NCI-H187 (cell line): ENCODE results near the gene MAPK4.

ENCODE experiments used
- DNase-seq, 2 experiments: peaks; one replicate each; lab custom pipeline; 2025; lab: John Stamatoyannopoulos, UW

The MAPK4 gene

DNA sequence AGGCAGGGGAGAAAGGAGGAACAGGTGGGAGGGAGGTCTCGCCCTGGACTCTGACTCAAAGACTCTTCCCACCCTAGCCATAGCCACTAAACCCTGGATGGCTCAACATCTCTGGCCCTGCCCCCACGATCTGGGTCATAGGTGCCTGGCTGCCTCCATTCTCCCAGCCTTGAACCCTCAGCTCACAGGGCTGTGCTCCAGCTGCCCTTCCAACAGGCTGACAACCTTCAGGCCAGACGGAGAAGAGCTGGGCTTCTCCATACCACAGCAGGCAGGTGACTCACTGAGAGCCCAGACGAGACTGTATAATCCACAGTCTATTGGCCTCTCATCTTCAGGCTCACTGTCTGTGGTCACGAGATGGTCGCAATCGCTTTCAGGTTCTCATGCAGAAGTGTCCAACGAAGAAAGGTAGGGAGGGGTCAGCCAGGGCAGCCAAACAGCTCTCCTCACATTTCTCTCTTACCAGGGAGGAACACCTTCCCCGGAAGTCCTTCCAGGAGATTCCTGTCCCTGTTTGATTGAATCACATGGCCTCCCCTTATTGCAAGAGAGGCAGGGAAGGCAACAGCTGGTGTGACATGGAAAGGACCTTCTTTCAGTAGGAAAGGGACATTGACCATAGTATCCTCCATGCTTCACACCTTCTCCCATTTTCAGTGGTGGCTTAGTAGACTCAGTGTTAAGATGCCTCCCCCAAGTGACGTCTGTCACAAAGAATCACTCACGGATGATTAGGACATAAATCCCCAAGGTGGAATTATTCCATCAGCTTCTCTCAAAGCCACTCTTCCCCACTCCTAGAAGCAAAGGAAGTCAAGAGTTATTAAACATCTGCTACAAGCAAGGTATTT is 159.8 kb downstream of the MAPK4 start:
- no peak for DNase-seq

DNA sequence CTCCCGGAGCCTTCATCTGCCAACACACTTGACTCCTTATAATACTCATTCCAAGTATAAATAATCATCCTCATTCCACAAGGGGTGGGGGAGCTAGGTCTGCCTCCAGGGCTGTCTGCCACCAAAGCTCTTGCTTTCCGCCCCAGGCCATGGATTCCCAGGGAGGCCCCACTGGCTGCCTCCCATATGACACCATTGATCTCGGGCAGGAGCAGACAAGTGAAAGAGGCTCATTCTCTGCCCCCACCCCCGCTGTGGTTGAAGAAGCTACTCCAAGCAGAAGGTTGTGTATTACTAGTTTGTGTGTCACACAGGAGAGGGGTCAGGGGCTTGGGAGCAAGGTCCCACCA is 160.4 kb downstream of the MAPK4 start:
- no peak for DNase-seq

GRCh38 chr18:50721006-50721405 is 161.1 kb downstream of the MAPK4 start:
- DNase-seq = no peak

DNA sequence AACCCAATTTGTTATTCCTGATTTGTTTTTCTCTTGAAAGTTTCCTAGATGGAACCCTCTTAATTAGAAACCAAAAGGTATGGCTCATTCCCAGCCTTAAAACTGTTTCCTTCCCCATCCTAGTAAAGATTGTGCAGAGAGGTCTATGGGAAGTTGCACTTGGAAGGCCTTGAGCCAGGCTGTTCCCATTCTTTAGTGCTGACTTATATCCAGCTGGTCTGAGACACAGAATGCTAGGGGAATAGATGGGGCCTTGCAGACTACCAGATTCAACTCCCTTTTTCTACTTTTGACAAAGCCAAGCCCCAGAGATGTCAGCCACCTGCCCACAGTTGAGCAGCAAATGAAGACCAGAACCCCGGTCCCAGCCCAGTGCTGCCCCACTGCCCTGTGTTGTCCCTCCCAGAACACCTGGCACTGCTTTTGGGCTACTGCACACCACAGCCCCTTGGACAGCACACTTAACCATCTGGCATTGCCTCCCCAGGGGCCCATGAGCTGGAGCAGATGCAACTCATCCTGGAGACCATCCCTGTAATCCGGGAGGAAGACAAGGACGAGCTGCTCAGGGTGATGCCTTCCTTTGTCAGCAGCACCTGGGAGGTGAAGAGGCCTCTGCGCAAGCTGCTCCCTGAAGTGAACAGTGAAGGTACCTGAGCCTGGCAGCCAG is 161.7 kb downstream of the MAPK4 start:
- DNase-seq = no peak

DNA sequence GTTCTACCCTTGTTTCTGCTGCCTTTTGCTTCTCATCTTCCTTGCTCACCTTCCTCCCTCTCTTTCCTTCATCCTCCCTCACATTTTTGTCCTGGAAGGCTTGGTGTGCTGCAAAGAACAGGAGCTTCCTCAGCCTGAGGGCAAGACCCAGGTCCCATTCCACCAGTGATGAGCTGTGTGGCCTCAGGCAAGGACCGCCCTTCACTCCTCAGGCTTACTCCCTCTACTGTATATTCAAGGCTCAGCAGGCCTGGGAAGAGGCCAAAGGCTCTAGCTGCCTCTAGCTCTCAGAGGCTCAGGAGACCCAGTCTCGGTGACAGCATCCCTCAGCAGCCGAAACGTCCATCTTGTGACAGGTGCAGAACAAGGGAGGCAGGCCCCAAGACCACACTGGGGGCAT is 162.4 kb downstream of the MAPK4 start:
- DNase-seq = no peak

DNA sequence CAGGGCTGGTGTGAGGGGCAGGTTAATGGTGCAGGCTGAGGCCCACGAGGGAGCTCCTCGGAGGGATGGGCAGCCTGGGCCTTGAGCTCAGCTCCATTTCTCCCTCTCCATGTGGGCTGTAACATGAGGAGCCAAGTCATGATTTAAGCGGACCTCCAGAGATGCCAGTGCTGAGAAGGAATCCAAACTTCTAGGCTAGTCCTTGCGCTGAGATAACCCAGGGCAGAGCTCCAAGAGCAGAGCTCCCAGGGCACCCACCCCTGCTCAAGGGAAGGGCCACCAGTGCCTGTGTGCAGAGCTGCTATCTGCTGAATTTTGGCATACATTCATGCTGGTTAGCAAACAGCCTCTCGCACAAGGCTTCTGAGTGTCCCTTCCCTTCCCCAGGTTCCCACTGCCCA is 164.9 kb downstream of the MAPK4 start:
- DNase-seq = no peak

DNA sequence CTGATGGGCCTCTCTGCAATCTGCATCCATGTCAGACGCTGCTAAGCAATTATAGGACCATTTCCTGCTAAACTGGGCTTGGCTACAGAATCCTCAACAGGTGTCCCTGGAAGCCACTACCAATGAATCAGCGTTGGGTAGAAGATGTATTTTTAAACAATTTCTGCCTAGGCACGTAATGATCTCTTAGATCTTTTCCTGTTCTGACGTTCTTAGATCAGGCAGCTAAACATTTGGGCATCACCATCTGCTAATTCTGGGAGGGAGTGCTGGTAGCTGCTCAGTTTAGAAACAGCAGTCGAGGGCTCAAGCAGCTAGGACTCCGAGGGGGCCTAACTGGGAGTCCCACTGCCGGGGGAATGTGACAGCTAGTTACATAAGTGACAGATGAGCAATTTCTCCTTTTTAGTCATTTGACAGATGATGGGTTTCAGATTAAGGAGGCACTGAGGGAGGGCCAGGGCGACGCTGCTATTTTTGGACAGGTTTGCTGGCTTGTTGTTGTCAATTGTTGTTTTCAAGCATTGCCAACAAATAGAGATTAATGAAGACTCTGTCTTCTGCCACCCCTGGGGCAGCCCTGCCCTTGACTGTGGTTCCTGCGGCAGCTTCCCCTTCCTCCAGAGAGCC is 167.2 kb downstream of the MAPK4 start:
- no peak for DNase-seq

GRCh38 chr18:50727721-50728471 is 168.0 kb downstream of the MAPK4 start:
- no peak for DNase-seq

DNA sequence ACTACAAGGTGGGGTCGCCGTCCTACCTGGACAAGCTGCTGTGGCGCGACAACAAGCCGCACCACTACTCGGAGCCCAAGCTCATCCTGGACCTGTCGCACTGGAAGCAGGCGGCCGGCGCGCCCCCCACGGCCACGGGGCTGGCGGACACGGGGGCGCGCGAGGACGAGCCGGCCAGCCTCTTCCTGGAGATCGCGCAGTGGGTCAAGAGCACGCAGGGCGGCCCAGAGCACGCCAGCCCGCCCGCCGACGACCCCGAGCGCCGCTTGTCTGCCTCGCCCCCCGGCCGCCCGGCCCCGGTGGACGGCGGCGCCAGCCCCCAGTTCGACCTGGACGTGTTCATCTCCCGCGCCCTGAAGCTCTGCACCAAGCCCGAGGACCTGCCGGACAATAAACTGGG is 169.5 kb downstream of the MAPK4 start:
- no peak for DNase-seq

DNA sequence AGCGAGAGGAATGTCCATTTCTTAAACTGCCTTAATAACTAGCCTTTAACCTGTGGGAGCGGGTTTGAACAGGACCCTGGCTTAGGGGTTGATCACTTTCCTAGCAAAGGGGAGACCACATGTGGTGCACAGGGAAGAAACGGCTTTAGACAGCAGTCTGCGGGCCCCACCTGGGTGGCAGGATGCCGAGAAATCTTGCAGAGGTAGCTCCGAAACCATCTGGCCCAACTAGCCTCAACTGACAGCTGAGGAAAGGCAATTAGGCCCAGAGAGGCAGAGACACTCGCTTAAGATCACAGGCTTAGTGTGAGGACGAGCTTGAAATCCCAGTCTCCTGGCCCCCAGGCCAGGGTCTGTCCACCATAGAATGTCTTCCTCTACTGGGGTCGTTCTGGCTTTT is 170.1 kb downstream of the MAPK4 start:
- DNase-seq = no peak

DNA sequence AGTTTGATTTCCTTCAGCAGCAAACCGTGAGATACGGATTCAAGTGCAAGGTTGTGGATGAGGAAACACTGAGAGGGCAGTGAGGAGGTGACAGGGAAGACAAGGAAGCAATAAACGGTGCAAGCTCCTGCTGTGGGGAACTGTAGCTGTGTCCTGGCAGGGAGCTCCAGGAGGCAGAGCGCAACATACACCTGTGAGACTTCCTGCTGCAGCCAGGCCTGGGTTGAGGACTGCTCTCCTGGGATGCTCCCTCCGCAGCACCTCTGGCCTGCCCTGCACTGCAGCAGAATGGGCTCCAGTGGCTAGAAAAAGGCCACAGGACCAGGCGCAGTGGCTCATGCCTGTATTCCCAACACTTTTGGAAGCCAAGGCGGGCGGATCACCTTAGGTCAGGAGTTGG is 174.5 kb downstream of the MAPK4 start:
- no peak for DNase-seq

- no peak for DNase-seq
Observed at GRCh38 chr18:50734886-50735285, 175.0 kb downstream of the MAPK4 start.

DNA sequence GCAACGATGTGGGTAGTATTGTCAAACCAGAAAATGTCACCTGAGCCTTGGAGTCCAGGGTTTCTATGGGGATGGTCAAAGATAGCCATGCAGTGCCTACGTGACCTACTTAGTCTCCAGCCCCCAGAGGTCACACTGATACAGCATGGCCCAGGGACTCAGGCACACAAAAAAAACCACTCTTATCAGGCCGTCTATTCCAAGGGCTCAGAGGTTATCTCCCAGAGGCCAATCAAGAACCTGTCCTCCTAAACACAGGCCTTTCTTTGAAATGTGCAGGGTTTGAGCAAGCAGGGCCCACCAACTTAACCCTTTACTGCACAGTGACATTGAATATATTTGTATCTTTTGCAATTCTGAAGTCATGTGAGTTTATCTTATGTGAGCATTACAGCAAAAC is 177.2 kb downstream of the MAPK4 start:
- DNase-seq = no peak

DNA sequence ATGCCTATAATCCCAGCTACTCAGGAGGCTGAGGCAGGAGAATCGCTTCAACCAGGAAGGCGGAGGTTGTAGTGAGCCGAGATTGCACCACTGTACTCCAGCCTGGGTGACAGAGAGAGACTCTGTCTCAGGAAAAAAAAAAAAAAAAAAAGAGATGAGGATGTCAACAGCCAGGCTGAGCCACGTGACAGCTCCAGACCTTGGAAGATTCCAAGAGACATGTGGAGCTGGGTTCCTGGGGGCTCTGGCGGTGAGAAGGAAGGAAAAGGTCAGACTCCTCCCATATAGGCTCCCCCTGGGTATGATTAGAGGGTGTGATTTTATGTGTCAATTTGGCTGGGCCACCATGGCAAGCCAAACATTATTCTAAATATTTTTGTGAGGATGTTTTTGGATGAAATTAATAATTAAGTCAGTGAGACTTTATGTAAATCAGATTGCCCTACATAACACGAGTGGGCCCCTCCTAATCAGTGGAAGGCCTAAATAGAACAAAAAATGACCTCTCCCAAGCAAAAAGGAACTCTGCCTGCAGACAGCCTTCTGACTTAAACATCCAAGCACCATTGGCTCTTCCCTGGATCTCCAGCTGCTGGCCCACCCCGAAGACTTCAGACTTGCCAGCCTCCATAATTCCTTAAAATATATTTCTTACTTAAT is 178.3 kb downstream of the MAPK4 start:
- no peak for DNase-seq

DNA sequence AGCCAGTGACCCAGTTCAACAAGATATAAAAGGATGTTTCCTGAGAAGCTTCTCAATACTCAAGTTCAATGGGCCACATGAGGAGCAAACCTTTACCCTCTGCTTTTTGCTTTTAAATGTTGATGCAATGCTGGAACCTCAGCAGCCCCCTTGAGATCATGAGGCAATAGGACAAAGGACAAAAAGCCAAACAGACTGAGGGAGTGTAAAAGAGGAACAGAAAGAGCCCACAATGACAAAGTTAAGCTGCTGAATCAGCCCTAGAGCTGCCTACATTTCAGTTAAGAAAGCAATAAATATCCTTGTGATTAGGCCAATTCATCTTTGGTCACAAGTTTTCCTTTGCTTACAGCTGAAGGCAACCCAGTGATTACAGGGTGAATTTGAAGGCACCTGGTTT is 183.1 kb downstream of the MAPK4 start:
- DNase-seq = no peak

- DNase-seq = no peak
Observed at GRCh38 chr18:50744253-50744652, 184.4 kb downstream of the MAPK4 start.

DNA sequence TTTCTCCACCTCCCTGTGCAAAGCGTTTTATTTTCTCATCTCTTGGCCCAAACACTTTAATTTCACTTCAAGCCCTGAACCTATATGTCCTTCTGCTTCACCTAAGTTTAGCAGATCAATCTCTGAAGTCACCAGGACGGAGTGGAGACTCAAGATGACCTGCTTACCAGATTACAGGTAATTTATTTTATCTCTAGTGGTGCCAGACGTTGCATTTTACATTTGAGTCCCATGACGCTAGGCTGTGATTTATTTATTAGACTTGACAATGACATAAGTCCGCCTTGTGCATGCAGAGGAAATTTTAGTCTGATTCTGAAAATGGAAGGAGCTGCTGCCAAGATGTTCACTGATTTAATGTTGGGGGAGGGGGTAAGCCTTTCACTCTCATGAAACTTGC is 186.1 kb downstream of the MAPK4 start:
- DNase-seq = no peak

DNA sequence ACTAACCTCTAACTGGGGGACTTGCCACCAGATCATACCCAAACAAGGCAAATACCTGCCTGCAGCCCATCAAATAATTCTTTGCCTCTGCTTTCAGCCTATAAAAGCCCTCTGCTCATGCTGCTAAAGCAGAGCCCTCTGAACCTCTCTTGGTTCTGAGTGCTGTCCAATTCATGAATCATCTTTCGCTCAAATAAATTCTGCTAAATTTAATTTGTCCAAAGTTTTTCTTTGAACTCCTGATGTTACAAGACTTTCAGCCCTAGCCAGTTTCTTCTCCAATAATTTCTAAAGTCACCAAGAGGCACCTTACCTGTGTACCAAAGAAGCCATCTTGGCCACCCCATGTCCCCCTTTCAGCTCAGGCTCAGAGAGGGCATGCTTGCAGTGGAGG is 188.0 kb downstream of the MAPK4 start:
- DNase-seq = no peak

- DNase-seq = peak in 1 of 2 experiments; percentile 6
Observed at GRCh38 chr18:50748243-50749229, 188.6 kb downstream of the MAPK4 start.

DNA sequence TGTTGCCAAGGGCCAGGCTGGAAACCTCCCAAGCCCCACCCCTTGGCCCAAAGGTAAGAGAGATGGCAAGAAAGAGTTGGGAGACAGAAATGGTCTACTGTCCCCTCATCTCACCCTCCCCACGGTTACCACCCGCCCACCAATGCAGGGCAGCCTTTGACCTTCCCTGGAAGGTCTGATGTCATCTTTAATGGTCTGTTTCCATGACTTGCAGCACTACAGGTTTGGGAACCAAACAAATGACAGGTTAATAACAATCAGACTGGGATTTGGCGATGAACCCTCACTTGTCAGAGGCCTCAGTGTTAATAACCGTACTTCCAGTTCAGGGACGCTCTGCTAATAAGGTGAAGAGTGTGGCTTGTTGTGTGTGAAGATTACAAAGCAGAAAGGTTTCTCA is 189.5 kb downstream of the MAPK4 start:
- no peak for DNase-seq

GRCh38 chr18:50749945-50750344 is 190.1 kb downstream of the MAPK4 start:
- DNase-seq = no peak
